Head of caudate nucleus (tissue), 42 donors: ENCODE results near the gene DOCK3.
"Not testable (repeated sequence)": the region's sequence is repeated elsewhere in the genome, so short reads cannot be mapped to it uniquely, and the experiment has no call there.

Source experiments
- DNase-seq, 42 donors: peaks; one replicate each; pipeline versions ENCODE4 v3.0.0 to v3.0.0-alpha.2; 2020 to 2021; ENCODE audit warnings: mixed read lengths in 7 of 42
- intact Hi-C: fragments of 100-400 bp; cut with DNase I; formaldehyde crosslinking; loops from one replicate; pipeline ENCODE4 v1.15.0; 2022

Gene DOCK3

DNA sequence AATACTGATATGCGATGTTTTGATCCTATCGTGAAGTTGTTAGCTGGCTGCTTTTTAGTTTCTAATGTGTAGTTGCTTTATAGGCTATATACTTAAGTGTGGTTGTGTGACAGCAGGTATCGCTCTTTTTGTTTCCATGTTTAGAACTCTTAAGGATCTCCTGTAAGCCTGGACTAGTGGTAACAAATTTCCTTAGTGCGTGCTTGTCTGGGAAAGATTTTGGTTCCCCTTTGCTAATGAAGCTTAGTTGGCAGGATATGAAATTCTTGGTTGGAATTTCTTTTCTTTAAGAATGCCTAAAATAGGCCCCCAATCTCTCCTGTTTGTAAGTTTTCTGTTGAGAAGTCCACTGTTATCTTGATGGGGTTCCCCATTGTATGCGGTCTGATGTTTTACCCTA, 173.6 kb downstream of the DOCK3 start:
- no peak for DNase-seq
- intact Hi-C loops, result no loop called here

DNA sequence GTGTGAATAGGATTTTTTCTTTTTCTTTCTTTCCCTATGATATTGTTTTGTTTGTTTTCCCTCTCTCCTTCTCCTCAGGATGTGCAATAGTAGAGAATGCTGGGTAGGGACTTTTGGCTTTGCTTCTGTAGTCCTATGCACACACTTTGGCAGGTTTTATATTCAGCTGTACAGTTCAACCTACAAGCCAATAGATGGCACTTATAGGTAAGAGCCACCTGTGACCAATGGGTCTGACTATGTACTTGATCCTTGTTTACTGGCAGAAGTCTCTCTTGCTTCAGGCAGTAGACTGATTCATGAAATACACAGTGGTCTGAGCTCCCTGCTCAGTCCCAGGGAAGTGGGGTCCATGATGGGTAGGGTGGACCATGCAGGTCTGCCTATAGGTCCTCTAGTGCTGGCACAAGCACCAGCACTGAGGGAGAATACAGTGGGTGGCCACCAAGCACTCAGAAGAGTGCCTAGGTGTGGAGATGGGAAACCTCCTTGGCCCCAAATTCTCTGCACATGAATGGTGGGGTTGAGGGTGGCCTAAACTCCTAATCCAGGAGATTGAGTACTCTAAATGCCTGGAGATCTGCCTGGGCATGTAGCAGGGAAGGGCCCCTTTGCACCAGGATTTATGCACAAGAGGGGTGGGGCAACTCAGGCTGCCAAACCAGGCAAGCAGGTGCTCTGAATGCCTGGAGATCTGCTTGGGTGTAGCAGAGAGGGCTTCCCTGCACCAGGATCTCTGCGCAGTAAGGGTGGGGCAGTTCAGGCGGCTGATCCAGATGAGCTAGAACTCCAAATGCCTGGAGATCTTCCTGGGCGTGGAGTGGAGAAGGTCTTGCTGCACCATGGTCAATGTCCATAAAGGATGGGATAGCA, 176.1 kb downstream of the DOCK3 start:
- intact Hi-C loops, result no loop called here
- DNase-seq, result no peak

DNA sequence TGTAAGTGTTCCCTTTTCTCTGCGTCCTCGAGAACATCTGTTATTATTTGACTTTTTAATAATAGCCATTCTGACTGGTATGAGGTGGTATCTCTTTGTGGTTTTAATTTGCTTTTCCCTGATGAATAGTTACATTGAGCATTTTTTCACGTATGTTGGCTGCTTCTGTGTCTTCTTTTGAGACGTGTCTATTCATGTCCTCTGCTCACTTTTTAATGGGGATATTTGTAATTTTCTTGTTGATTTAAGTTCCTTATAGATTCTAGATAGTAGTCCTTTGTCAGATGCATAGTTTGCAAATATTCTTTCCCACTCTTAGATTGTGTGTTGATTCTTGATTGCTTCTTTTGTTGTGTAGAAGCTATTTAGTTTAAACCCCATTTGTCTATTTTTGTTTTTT, 179.2 kb downstream of the DOCK3 start:
- DNase-seq, result no peak
- intact Hi-C loops, result no loop called here

DNA sequence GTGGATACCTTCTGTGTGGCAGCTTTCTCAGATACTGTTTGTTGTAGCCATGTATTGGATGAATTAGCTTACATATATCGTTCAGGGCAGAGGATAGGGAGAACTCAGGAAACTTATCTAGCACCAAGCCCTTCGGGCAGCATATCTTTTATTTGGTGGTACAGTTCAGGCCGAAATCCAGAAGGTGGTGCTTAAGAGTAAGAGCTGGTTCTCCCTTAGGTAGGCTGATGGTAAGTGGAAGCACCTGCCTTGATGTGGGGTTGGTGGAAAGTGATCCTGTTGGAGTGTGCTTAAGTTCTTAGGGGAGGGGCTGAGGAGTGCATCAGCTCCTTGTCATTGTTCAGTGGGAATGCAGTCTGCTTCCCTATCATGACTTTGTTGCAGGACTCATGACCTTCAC, 187.5 kb downstream of the DOCK3 start:
- no peak for DNase-seq
- intact Hi-C loops, result no loop called here

DNA sequence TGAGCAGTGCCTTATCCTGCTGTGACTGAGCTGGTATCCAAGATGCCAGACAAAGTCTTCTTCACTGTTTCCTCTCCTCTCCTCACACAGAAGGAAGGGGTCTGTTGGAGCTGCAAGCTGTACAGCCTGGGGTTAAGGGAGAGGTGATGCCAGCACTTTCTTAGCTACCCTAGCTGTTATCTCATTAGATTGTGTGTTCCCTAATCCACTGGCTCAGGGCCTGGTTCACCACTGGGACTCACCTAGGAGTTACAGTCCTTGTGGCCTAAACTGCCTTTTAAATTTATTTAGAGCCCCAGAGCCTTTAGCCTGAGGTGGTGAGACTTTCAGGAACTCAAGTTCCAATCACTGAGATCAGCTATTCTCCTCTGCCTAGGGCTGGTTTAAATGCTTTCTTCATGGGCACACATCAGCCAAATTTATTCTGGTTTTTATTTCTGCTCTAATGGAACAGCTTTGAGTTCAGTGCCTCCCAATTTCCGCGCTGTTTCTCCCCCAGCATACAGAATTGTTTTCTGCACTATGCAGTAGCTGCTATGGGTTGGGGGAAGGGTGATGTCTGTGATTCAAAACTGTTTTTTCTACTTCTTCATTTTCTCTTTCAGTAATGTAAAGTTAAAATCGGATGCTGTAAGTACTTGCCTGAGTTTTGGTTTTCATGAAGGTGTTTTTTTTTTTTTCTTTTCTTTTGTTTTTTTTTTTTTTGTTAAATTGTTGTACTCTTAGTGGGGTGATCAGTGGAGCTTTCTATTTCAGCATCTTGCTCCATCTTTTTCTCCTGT, 198.8 kb downstream of the DOCK3 start:
- no peak for DNase-seq
- intact Hi-C loops, result no loop called here

DNA sequence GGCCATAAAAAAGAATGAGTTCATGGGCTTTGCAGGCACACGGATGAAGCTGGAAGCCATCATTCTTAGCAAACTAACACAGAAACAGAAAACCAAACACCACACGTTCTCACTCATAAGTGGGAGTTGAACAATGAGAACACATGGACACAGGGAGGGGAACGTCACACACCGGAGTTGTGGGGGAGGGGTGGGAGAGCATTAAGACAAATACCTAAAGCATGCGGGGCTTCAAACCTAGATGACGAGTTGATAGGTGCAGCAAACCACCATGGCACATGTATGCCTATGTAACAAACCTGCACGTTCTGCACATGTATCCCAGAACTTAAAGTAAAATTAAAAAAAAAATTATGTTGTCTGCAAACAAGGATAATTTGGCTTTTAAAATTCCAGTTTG, 200.1 kb downstream of the DOCK3 start:
- intact Hi-C loops, DNase-seq: not testable (repeated sequence)

DNA sequence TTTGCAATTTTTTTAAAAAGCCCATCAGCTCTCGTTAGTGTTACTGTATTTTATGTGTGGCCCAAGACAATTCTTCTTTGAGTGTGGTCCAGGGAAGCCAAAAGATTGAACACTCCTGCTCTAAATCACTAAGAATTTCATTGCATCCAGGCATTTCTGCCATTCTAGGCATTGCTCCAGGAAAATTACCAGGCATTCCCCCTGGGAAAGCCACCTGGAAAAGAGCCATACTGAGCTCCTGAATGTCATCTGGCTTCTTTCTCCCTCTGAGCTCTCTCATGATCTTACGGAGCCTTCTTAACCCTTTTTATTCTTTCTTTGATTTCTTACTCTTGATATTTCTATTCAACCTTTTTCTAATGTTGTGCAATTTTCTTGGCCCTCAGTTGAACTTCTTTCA, 202.2 kb downstream of the DOCK3 start:
- intact Hi-C loops, result no loop called here
- DNase-seq, result no peak

DNA sequence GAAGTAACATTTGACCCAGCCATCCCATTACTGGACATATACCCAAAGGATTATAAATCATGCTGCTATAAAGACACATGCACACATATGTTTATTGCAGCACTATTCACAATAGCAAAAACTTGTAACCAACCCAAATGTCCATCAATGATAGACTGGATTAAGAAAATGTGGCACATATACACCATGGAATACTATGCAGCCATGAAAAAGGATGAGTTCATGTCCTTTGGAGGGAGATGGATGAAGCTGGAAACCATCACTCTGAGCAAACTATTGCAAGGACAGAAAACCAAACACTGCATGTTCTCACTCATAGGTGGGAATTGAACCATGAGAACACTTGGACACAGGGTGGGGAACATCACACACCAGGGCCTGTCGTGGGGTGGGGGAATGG, 208.0 kb downstream of the DOCK3 start:
- intact Hi-C loops, DNase-seq: not testable (repeated sequence)

DNA sequence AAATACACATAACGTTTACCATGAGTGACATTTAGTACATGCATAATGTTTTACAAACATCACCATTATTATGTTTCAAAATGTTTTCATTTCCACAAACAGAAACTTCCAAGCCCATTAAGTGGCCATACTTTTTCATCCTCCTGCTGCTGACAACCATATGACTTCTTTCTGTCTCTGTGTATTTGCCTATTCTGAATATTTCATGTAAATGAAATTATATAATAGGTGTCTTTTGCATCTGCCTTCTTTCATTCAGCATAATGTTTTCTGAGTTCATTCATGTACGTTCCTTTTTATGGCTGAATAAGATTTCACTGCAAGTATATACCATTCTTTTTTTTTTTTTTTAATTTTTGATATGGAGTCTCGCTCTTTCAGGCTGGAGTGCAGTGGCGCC, 209.0 kb downstream of the DOCK3 start:
- intact Hi-C loops, result no loop called here
- DNase-seq, result no peak

DNA sequence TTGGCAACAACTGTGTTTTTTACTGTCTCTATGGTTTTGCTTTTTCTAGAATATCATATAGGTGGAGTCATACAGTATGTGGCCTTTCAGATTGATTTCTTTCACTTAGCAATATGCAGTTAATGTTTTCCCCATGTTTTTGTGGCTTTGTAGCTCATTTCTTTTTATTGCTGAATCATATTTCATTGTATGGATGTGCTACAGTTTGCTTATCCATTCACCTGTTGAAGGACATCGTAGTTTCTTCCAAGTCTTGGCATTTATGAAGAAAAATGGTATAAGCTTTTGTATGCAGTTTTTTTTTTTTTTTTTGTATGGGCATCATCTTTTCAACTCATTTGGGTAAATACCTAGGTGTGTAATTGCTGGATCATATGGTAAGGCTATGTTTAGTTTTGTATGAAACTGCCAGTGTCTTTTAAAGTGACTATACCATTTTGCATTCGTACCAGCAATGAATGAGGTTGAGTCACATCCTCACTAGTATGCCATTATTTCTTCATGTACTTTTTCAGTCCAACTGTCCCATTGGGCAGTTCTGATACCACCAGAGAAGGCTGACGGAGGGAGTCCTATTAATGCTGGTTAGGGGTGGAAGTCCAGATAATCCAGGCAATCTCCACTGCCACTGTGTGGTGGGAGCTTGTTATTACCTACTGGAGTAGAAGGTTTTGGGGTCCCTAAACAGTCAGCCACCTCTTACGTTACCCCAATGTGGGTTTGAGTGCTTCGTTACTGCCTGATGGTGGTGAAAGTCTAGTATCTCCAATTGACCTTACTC, 210.5 kb downstream of the DOCK3 start:
- intact Hi-C loops, result no loop called here
- DNase-seq, result peak in 17 of 42 donors; percentile 4 to 57 (median 20)

DNA sequence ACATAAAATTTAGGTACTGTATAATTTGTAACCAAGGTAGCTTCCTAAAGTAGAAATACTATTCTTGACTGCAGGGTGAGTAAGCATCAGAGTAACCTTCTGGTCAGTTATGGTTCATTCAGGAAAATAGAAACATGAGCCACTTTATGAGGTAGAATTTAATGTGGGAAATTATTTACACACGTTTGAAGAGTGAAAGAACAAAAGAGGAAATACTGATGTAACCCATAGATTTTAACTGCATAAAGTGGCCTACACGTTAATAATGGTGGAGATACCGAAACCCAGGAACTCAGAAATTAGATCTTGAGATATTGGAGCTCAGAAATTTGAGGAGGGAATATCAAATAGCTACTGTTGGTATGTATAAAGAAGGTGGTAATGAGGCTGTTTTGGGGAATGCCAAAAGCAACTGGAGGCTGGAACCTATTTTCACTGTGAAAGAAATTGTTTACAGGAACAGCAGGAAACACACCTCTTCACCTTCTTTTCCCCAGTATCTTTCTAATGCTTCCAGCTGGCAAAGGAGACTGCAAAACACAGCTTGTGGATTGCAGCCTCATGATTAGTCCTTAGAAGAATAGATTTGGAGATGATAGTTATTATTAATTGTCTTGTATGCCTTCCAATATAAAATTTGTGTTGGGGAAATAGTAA, 216.1 kb downstream of the DOCK3 start:
- intact Hi-C loops, result no loop called here

DNA sequence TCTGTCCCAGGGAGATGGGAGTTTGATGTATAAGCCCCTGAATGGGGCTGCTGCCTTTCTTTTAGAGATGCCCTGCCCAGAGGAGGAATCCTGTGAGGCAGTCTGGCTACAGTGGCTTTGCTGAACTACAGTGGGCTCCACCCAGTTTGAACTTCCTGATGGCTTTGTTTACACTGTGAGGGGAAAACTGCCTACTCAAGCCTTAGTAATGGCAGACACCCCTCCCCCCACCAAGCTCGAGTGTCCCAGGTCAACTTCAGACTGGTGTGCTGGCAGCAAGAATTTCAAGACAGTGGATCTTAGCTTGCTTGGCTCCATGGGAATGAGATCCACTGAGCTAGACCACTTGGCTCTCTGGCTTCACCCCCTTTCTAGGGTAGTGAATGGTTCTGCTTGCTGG, 226.4 kb downstream of the DOCK3 start:
- DNase-seq, intact Hi-C loops: not testable (repeated sequence)

More for the DNA sequence above, 216.1 kb downstream of the DOCK3 start:
- DNase-seq, result no peak

DNA sequence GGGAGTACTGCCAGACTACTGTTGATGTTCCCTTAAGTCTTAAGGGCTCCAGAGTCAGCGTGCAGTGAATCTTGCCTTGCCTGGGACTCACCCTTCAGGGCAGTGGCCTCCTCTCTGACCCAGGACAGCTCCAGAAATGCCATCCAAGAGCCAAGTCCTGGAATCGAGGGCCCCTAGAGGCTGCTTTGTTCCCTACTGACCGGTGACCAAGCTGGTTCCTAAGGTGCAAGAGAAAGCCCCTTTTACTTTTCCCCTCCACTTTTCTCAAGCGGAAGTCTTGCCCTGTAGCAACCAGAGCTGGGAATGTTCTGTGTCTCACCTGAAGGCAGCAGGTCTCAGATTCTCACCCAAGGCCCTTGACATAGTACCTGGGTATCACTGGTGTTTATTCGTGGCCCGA, 238.0 kb downstream of the DOCK3 start:
- DNase-seq, result no peak

DNA sequence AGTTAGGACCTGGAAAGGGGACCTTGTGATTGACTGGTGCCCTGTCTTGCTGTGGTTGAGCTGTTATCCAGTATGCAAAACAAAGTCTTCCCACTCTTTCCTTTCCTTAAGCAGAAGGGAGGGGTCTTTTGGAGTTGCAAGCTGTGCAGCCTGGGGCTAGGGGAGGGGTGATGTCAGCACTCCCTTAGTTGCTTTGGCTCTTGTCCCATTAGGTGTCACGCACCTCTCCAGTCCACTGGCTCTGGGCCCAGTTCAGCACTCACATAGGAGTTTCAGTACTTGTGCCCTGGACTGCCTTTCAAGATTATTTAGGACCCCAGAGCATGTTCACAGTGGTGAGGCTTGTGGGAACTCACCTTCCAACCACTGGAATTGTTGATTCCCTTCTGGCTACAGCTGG, 238.5 kb downstream of the DOCK3 start:
- intact Hi-C loops, result no loop called here
- no peak for DNase-seq

More for the DNA sequence above, 238.0 kb downstream of the DOCK3 start:
- intact Hi-C loops, result no loop called here

DNA sequence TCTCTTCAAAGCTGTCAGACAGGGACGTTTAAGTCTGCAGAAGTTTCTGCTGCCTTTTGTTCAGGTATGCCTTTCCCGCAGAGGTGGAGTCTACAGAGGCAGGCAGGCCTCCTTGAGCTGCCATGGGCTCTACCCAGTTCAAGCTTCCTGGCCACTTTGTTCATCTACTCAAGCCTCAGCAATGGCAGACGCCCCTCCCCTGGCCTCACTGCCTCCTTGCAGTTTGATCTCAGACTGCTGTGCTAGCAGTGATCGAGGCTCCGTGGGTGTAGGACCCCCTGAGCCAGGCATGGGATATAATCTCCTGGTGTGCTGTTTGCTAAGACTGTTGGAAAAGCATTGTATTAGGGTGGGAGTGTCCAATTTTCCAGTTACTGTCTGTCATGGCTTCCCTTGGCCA, 247.3 kb downstream of the DOCK3 start:
- intact Hi-C loops, DNase-seq: not testable (repeated sequence)

DNA sequence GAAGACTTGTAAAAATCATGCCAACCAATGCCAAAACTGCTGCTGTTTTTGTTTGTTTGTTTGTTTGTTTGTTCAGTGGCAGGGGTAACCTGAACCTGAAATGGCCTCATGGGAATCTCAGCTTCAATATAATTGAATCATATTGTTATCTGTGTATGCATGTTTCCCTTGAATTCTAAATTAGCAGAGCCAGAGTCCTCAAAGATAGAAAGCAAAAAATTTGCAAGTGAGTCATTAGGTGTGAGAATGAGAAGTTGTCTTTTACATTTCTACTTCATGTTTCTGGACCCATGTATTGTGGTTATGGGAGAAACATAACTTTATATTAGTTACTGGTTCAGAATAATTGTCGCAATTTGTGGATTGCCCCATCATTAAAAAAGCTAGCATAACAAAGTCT, 249.2 kb downstream of the DOCK3 start:
- intact Hi-C loops, result no loop called here
- no peak for DNase-seq

DNA sequence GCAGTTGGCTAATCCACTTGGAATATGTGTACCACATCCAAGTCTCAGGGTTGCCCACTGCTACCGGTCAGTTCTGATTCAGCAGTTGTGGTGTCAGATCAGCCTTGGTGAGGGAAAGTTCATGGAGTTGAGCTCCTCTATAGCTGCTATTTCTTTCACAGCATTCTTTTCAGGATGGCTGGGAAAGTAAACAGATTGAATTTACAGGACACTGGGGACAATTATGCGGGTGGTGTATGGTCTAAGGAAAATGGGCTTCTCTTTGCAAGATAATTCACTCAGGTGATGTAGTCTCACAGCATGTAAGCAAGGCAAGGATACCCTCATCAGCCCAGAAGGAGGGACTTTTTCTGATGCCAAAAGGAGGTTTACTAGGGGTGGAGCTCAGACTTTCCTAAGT, 249.9 kb downstream of the DOCK3 start:
- DNase-seq, result no peak
- intact Hi-C loops, result no loop called here

DNA sequence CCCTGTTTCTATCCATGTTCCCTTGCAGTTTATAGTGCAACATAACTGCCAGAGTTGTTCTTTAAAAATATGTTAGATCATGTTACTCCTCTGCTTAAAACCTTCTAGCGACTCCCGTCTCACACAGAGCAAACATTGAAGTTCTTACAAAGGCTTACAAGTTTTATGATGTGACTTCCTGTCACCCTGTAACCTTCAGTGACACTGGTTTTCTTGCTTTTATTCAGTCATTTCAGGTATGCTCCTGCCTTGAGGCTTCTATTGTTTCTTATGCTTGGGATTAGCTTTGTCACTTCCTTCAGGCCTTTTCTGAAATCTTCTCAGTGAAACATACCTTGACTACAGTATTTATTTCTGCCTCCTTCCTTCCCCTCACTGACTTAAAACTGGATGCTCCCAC, 252.1 kb downstream of the DOCK3 start:
- DNase-seq, result no peak
- intact Hi-C loops, result no loop called here
